ENCODE results near the gene NPTX1.
A peak's percentile ranks its signal among the peaks of the same experiment; 100 is the strongest.

The NPTX1 gene

GRCh38 chr17:80504686-80505413 lies 28.4 kb upstream of the NPTX1 start:
- no peaks in the 10 kb centered on the region for H3K36me3 ChIP-seq
- H3K9me3 ChIP-seq (replicated peaks in 1 of 11) = no peaks in the 10 kb centered on the region
- peaks cover 0 to 9% (median 0%) of the 10 kb centered on the region in 11 experiments; a peak in 3 of 22 replicates for H3K27me3 ChIP-seq
- H3K27ac ChIP-seq = no peak overlapping the region
- H3K9ac ChIP-seq = no peak overlapping the region
- H3K4me3 ChIP-seq = no peak overlapping the region
- H4K20me1 ChIP-seq = no peaks in the 10 kb centered on the region; a peak in 1 of 22 replicates
- peaks cover 0 to 10% (median 2%) of the 10 kb centered on the region in 10 experiments; a peak in 8 of 20 replicates for H3K4me1 ChIP-seq
- H3K4me2 ChIP-seq = no peak overlapping the region
- TF ChIP-seq Cebpa-rat (IDR thresholded peaks at IDR 0.05) = no peak

- no peaks in the 10 kb centered on the region for H3K36me3 ChIP-seq
- no peak overlapping the region for H3K9ac ChIP-seq
- no peak overlapping the region for H3K4me3 ChIP-seq
- no peak overlapping the region for H3K4me2 ChIP-seq
- H3K27me3 ChIP-seq = peaks cover 0 to 9% (median 0%) of the 10 kb centered on the region in 11 experiments; a peak in 3 of 22 replicates
- no peak overlapping the region for H3K27ac ChIP-seq
- no peaks in the 10 kb centered on the region for H3K9me3 ChIP-seq (replicated peaks in 1 of 11)
- no peak for TF ChIP-seq Cebpa-rat (IDR thresholded peaks at IDR 0.05)
- no peaks in the 10 kb centered on the region; a peak in 2 of 22 replicates for H4K20me1 ChIP-seq
- H3K4me1 ChIP-seq = peaks cover 0 to 19% (median 6%) of the 10 kb centered on the region in 10 experiments; a peak in 9 of 20 replicates
These were observed 27.5 kb upstream of the NPTX1 start for GRCh38 chr17:80503921-80504320.

DNA sequence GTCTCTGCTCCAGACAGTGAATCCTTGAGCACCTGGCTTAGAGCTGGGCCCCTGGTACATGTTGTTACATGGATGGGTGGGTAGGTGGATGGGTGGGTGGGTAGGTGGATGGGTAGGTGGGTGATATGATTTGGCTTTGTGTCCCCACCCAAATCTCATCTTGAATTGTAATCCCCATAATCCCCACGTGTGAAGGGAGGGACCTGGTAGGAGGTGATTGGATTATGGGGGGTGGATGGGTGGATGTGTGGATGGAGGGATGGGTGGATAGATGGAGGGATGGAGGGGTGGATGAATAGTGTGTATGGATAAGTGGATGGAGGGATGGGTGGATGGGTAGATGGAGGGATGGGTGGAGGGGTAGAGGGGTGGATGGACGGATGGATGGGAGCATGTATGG lies 26.6 kb upstream of the NPTX1 start:
- Histone ChIP-seq H4K20me1 (no peaks in the 10 kb centered on the region; a peak in 2 of 22 replicates), H3K27ac (no peak overlapping the region), H3K4me2 (no peak overlapping the region), H3K4me3 (no peak overlapping the region), H3K36me3 (no peaks in the 10 kb centered on the region), H3K27me3 (peaks cover 0 to 9% (median 0%) of the 10 kb centered on the region in 11 experiments; a peak in 3 of 22 replicates), H3K4me1 (peaks cover 0 to 28% (median 13%) of the 10 kb centered on the region in 10 experiments; a peak in 13 of 20 replicates), H3K9me3 (replicated peaks in 1 of 11) (no peaks in the 10 kb centered on the region), H3K9ac (no peak overlapping the region)
- no peak for TF ChIP-seq Cebpa-rat (IDR thresholded peaks at IDR 0.05)

DNA sequence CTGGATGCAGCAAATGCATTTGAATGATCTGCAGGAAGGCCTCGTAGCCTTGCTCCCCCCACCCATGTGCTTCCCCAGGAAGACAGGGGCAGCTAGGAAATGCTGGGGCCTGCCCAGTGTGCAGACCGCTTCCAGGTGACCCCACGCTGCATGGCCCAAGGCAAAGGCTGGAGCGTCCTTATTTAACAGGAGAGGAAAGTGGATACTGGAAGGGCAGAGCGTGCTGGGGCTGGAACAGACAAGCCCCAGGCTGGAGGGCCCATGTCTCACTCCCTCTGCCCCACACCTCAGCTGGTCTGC lies 26.1 kb upstream of the NPTX1 start:
- no peak for TF ChIP-seq Cebpa-rat (IDR thresholded peaks at IDR 0.05)
- no peak overlapping the region for H3K4me2 ChIP-seq
- H3K9me3 ChIP-seq (replicated peaks in 1 of 11) = no peaks in the 10 kb centered on the region
- no peak overlapping the region for H3K27ac ChIP-seq
- no peaks in the 10 kb centered on the region; a peak in 2 of 22 replicates for H4K20me1 ChIP-seq
- peaks cover 0 to 9% (median 0%) of the 10 kb centered on the region in 11 experiments; a peak in 3 of 22 replicates for H3K27me3 ChIP-seq
- H3K36me3 ChIP-seq = no peaks in the 10 kb centered on the region
- no peak overlapping the region for H3K4me3 ChIP-seq
- peaks cover 0 to 32% (median 15%) of the 10 kb centered on the region in 10 experiments; a peak in 13 of 20 replicates for H3K4me1 ChIP-seq
- no peak overlapping the region for H3K9ac ChIP-seq

GRCh38 chr17:80501741-80502577 lies 25.6 kb upstream of the NPTX1 start:
- no peaks in the 10 kb centered on the region for H3K36me3 ChIP-seq
- H3K9me3 ChIP-seq (replicated peaks in 1 of 11) = no peaks in the 10 kb centered on the region
- H3K4me2 ChIP-seq = no peak overlapping the region
- TF ChIP-seq Cebpa-rat (IDR thresholded peaks at IDR 0.05) = no peak
- no peaks in the 10 kb centered on the region; a peak in 2 of 22 replicates for H4K20me1 ChIP-seq
- H3K9ac ChIP-seq = no peak overlapping the region
- no peak overlapping the region for H3K4me3 ChIP-seq
- no peak overlapping the region for H3K27ac ChIP-seq
- peaks cover 0 to 32% (median 15%) of the 10 kb centered on the region in 10 experiments; a peak in 13 of 20 replicates for H3K4me1 ChIP-seq
- H3K27me3 ChIP-seq = peaks cover 0 to 9% (median 0%) of the 10 kb centered on the region in 11 experiments; a peak in 3 of 22 replicates

GRCh38 chr17:80499961-80500665 lies 23.7 kb upstream of the NPTX1 start:
- H3K4me3 ChIP-seq = no peak overlapping the region
- no peaks in the 10 kb centered on the region for H3K36me3 ChIP-seq
- peaks cover 0 to 32% (median 15%) of the 10 kb centered on the region in 10 experiments; a peak in 13 of 20 replicates for H3K4me1 ChIP-seq
- H3K4me2 ChIP-seq = peak overlapping the region in 7 of 11 experiments; percentile 2 to 41 (median 21); a peak in 8 of 22 replicates
- no peak for TF ChIP-seq Cebpa-rat (IDR thresholded peaks at IDR 0.05)
- H3K27ac ChIP-seq = no peak overlapping the region
- no peaks in the 10 kb centered on the region; a peak in 2 of 22 replicates for H4K20me1 ChIP-seq
- peaks cover 0 to 9% (median 0%) of the 10 kb centered on the region in 11 experiments; a peak in 3 of 22 replicates for H3K27me3 ChIP-seq
- no peaks in the 10 kb centered on the region for H3K9me3 ChIP-seq (replicated peaks in 1 of 11)
- H3K9ac ChIP-seq = 0 out of 22 replicates have a peak overlapping the region, but pooled peaks of 2 of the 11 experiments have one; percentile 5 to 14

DNA sequence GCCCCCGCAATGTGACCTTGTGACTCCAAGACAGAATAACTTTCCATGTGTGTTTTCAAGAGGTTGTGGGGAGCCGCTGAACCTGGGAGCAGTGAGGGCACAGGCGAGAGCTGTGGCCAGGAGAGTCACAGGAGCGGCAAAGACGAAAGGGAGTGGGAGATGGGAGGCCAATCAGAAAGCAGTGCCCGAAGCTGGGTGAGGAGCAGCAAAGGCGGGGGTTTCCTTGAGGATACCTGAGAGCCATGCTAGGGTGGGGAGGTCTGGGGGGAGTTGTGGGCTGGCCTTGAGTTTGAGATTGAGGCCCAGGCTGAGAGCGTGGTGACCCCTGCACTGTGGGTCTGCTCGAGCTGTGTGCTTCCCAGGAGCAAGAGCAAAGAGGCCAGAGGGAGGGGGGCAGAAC lies 23.2 kb upstream of the NPTX1 start:
- Histone ChIP-seq H3K27ac (no peak overlapping the region), H3K9ac (no peak overlapping the region), H3K9me3 (replicated peaks in 1 of 11) (no peaks in the 10 kb centered on the region), H3K27me3 (peaks cover 0 to 9% (median 0%) of the 10 kb centered on the region in 11 experiments; a peak in 3 of 22 replicates), H3K4me1 (peaks cover 0 to 32% (median 15%) of the 10 kb centered on the region in 10 experiments; a peak in 13 of 20 replicates), H3K4me3 (no peak overlapping the region), H3K4me2 (peak overlapping the region in 4 of 11 experiments; percentile 21 to 41 (median 38); a peak in 5 of 22 replicates), H4K20me1 (no peaks in the 10 kb centered on the region; a peak in 1 of 22 replicates), H3K36me3 (no peaks in the 10 kb centered on the region)
- no peak for TF ChIP-seq Cebpa-rat (IDR thresholded peaks at IDR 0.05)

GRCh38 chr17:80498920-80499410 lies 22.6 kb upstream of the NPTX1 start:
- Histone ChIP-seq H3K36me3 (no peaks in the 10 kb centered on the region), H3K4me3 (no peak overlapping the region), H3K27ac (no peak overlapping the region), H4K20me1 (no peaks in the 10 kb centered on the region; a peak in 1 of 22 replicates), H3K4me1 (peaks cover 0 to 32% (median 15%) of the 10 kb centered on the region in 10 experiments; a peak in 13 of 20 replicates), H3K9me3 (replicated peaks in 1 of 11) (no peaks in the 10 kb centered on the region), H3K4me2 (peak overlapping the region in 7 of 11 experiments; percentile 7 to 50 (median 37); a peak in 11 of 22 replicates), H3K9ac (no peak overlapping the region), H3K27me3 (peaks cover 0 to 9% (median 0%) of the 10 kb centered on the region in 11 experiments; a peak in 3 of 22 replicates)
- TF ChIP-seq Cebpa-rat (IDR thresholded peaks at IDR 0.05) = no peak
